HAP-1 (cell line): ENCODE measurements around the gene DCAKD.

Source experiments
- DNase-seq, 2 experiments: peaks; one replicate each; pipeline ENCODE4 v3.0.0-alpha.2; 2016 to 2020; ENCODE audit warnings: low spot score in 2 of 2
- H3K27me3 ChIP-seq: fragments of 250-450 bp; sonication (Bioruptor Pico); 2 replicates; pipeline ENCODE4 v1.5.1; 2020; ENCODE audit warnings: low read depth, mild to moderate bottlenecking, moderate library complexity
- H3K36me3 ChIP-seq: fragments of 250-450 bp; sonication (Bioruptor Pico); replicated peaks from 2 replicates; pipeline ENCODE4 v1.5.1; 2020; ENCODE audit warnings: mild to moderate bottlenecking
- H3K4me1 ChIP-seq: fragments of 250-450 bp; sonication (Bioruptor Pico); 2 replicates; pipeline ENCODE4 v1.5.1; 2020; ENCODE audit warnings: mild to moderate bottlenecking
- H3K4me3 ChIP-seq: fragments of 250-450 bp; sonication (Bioruptor Pico); 2 replicates; pipeline ENCODE4 v1.5.1; 2020; ENCODE audit warnings: mild to moderate bottlenecking, moderate library complexity
- H3K9me3 ChIP-seq: fragments of 250-450 bp; sonication (Bioruptor Pico); 2 replicates; pipeline ENCODE4 v1.5.1; 2020; ENCODE audit warnings: mild to moderate bottlenecking, moderate library complexity
- in situ Hi-C: fragments of 300-500 bp; cut with MboI; formaldehyde crosslinking; loops from 3 replicates; pipeline ENCODE4 v1.14.3; 2020; ENCODE audit warnings: low sequenced_read_pairs, inconsistent platforms, mixed read lengths

Gene DCAKD, protein sequence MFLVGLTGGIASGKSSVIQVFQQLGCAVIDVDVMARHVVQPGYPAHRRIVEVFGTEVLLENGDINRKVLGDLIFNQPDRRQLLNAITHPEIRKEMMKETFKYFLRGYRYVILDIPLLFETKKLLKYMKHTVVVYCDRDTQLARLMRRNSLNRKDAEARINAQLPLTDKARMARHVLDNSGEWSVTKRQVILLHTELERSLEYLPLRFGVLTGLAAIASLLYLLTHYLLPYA

GRCh38 chr17:45051060-45051719 lies at the start of gene DCAKD:
Gene DCAKD (minus strand): TSS chr17:45051632. CDS start chr17:45034885, 16,747 bp downstream.
- peaks cover 5% of the 10 kb centered on the region; the same call in 1 of the 2 replicates for H3K36me3 ChIP-seq
- in situ Hi-C loops: no loop called here

GRCh38 chr17:45098869-45099616 lies 47.6 kb upstream of the DCAKD start:
- in situ Hi-C loops: no loop called here
- peak; percentile 67 to 92 for DNase-seq
- no peaks in the 10 kb centered on the region for H3K27me3 ChIP-seq
- no peaks in the 10 kb centered on the region for H3K4me1 ChIP-seq
- H3K36me3 ChIP-seq: peaks cover 88% of the 10 kb centered on the region
- H3K4me3 ChIP-seq: no peak overlapping the region
- H3K9me3 ChIP-seq: no peaks in the 10 kb centered on the region

More at GRCh38 chr17:45051060-45051719, at the start of gene DCAKD:
- H3K27me3 ChIP-seq: no peaks in the 10 kb centered on the region
- DNase-seq: peak; percentile 94
- H3K4me1 ChIP-seq: peaks cover 10% of the 10 kb centered on the region
- H3K9me3 ChIP-seq: peaks cover 3% of the 10 kb centered on the region; the same call in 1 of the 2 replicates
- peak within 1 kb of the TSS; percentile 63 for H3K4me3 ChIP-seq

- H3K27me3 ChIP-seq: no peaks in the 10 kb centered on the region
- no peak overlapping the region for H3K4me3 ChIP-seq
- peaks cover 88% of the 10 kb centered on the region for H3K36me3 ChIP-seq
- no peaks in the 10 kb centered on the region for H3K4me1 ChIP-seq
- no peaks in the 10 kb centered on the region for H3K9me3 ChIP-seq
- in situ Hi-C loops: no loop called here
- no peak for DNase-seq
Observed at GRCh38 chr17:45098081-45098868, 46.8 kb upstream of the DCAKD start.

- H3K9me3 ChIP-seq: no peaks in the 10 kb centered on the region
- no peak for DNase-seq
- H3K27me3 ChIP-seq: no peaks in the 10 kb centered on the region
- in situ Hi-C loops: no loop called here
- H3K4me3 ChIP-seq: no peak overlapping the region
- peaks cover 82% of the 10 kb centered on the region for H3K36me3 ChIP-seq
- H3K4me1 ChIP-seq: no peaks in the 10 kb centered on the region
Observed at GRCh38 chr17:45096926-45097325, 45.5 kb upstream of the DCAKD start.

DNA sequence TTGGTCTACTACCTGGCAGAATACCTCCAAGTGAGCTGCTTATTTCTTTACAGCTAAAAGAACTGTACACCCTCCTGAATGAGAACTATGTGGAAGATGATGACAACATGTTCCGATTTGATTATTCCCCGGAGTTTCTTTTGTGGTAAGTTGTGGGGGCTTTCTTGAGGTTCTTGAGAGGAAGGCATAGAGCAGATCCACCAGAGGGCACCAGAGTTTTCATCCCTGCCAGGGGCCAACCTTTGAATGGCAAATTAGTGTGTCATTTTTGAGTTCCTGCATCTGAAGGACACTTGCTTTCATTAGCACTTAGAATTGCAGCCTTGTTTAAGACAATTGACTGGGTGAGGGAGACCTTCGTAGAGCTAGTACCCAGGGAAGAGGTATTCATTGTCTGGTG lies 44.7 kb upstream of the DCAKD start:
- Histone ChIP-seq H3K4me1 (no peaks in the 10 kb centered on the region), H3K36me3 (peaks cover 82% of the 10 kb centered on the region)

GRCh38 chr17:45093444-45094110 lies 42.1 kb upstream of the DCAKD start:
- Histone ChIP-seq H3K4me3 (no peak overlapping the region), H3K36me3 (peaks cover 87% of the 10 kb centered on the region), H3K9me3 (no peaks in the 10 kb centered on the region), H3K27me3 (no peaks in the 10 kb centered on the region), H3K4me1 (no peaks in the 10 kb centered on the region)
- in situ Hi-C loops: no loop called here
- DNase-seq: no peak

More for the DNA sequence above, 44.7 kb upstream of the DCAKD start:
- Histone ChIP-seq H3K27me3 (no peaks in the 10 kb centered on the region), H3K9me3 (no peaks in the 10 kb centered on the region), H3K4me3 (no peak overlapping the region)
- in situ Hi-C loops: no loop called here
- peak in 1 of 2 experiments; percentile 10 for DNase-seq

- in situ Hi-C loops: no loop called here
- Histone ChIP-seq H3K9me3 (no peaks in the 10 kb centered on the region), H3K36me3 (peaks cover 86% of the 10 kb centered on the region)
Observed at GRCh38 chr17:45092911-45093430, 41.5 kb upstream of the DCAKD start.

GRCh38 chr17:45091778-45092425 lies 40.5 kb upstream of the DCAKD start:
- H3K9me3 ChIP-seq: no peaks in the 10 kb centered on the region
- H3K4me3 ChIP-seq: no peak overlapping the region
- no peaks in the 10 kb centered on the region for H3K27me3 ChIP-seq
- H3K36me3 ChIP-seq: peaks cover 86% of the 10 kb centered on the region
- no peaks in the 10 kb centered on the region for H3K4me1 ChIP-seq
- in situ Hi-C loops: no loop called here
- DNase-seq: no peak

More at GRCh38 chr17:45092911-45093430, 41.5 kb upstream of the DCAKD start:
- Histone ChIP-seq H3K27me3 (no peaks in the 10 kb centered on the region), H3K4me1 (no peaks in the 10 kb centered on the region), H3K4me3 (no peak overlapping the region)
- no peak for DNase-seq

- H3K4me1 ChIP-seq: no peaks in the 10 kb centered on the region
- H3K27me3 ChIP-seq: no peaks in the 10 kb centered on the region
- H3K4me3 ChIP-seq: no peak overlapping the region
- peaks cover 82% of the 10 kb centered on the region for H3K36me3 ChIP-seq
- in situ Hi-C loops: no loop called here
- no peaks in the 10 kb centered on the region for H3K9me3 ChIP-seq
- no peak for DNase-seq
Observed at GRCh38 chr17:45090711-45091110, 39.3 kb upstream of the DCAKD start.

- no peak overlapping the region for H3K4me3 ChIP-seq
- H3K36me3 ChIP-seq: peaks cover 77% of the 10 kb centered on the region
- H3K27me3 ChIP-seq: no peaks in the 10 kb centered on the region
- H3K9me3 ChIP-seq: no peaks in the 10 kb centered on the region
- DNase-seq: no peak
- in situ Hi-C loops: no loop called here
- no peaks in the 10 kb centered on the region for H3K4me1 ChIP-seq
Observed at GRCh38 chr17:45088741-45089140, 37.3 kb upstream of the DCAKD start.

GRCh38 chr17:45087978-45088377 lies 36.5 kb upstream of the DCAKD start:
- no peaks in the 10 kb centered on the region for H3K27me3 ChIP-seq
- H3K4me1 ChIP-seq: no peaks in the 10 kb centered on the region
- DNase-seq: no peak
- H3K9me3 ChIP-seq: no peaks in the 10 kb centered on the region
- in situ Hi-C loops: no loop called here
- H3K4me3 ChIP-seq: no peak overlapping the region
- peaks cover 75% of the 10 kb centered on the region for H3K36me3 ChIP-seq

DNA sequence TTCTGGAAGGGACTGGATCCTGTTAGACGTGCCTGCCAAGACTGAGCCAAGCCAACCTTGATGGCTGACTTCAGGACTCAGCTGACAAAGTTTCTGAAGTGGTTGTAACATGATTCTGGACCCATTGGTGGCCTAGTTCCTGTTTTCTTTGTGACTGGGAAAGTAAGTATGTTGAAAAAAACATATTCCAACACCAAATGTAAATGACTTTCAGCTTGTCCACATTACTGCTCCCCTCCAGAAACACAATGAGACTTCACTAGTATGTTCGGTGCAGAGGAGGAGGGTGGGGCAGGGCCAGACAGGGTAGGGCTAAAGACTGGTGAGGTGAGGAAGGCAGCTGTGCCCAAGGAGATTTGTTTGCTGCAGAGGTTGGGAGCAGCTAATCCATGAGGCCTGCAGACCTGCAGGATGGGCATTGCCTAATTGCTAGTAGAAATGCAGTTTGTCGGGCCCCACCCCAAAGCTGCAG lies 36.1 kb upstream of the DCAKD start:
- Histone ChIP-seq H3K36me3 (peaks cover 78% of the 10 kb centered on the region), H3K4me1 (no peaks in the 10 kb centered on the region), H3K4me3 (no peak overlapping the region), H3K27me3 (no peaks in the 10 kb centered on the region), H3K9me3 (no peaks in the 10 kb centered on the region)
- DNase-seq: no peak
- in situ Hi-C loops: no loop called here
